GDM1 (cell line): ENCODE data around the gene SSC4D.

Experiments
- DNase-seq: peaks from one replicate; lab custom pipeline; 2025; lab: John Stamatoyannopoulos, UW

SSC4D gene

GRCh38 chr7:76354516-76354915 lies 55.0 kb downstream of the SSC4D start:
- DNase-seq, result no peak

GRCh38 chr7:76353744-76354143 lies 55.8 kb downstream of the SSC4D start:
- DNase-seq, result no peak

GRCh38 chr7:76352193-76352592 lies 57.3 kb downstream of the SSC4D start:
- no peak for DNase-seq

- no peak for DNase-seq
Measured at GRCh38 chr7:76351372-76351771, 58.1 kb downstream of the SSC4D start.

- DNase-seq, result no peak
Measured at GRCh38 chr7:76349313-76349885, 60.1 kb downstream of the SSC4D start.

- DNase-seq, result no peak
Measured at GRCh38 chr7:76347710-76348109, 61.8 kb downstream of the SSC4D start.

GRCh38 chr7:76346778-76347177 lies 62.7 kb downstream of the SSC4D start:
- DNase-seq, result no peak

GRCh38 chr7:76346097-76346496 lies 63.4 kb downstream of the SSC4D start:
- DNase-seq, result no peak

GRCh38 chr7:76343931-76344321 lies 65.6 kb downstream of the SSC4D start:
- DNase-seq, result no peak

- DNase-seq, result no peak
Measured at GRCh38 chr7:76343294-76343930, 66.1 kb downstream of the SSC4D start.

GRCh38 chr7:76342222-76342621 lies 67.3 kb downstream of the SSC4D start:
- DNase-seq, result no peak

- DNase-seq, result no peak
Measured at GRCh38 chr7:76340617-76341131, 68.8 kb downstream of the SSC4D start.
